ENCODE data around the gene GALR2.
"Not testable (repeated sequence)": the region's sequence is repeated elsewhere in the genome, so short reads cannot be mapped to it uniquely, and the experiment has no call there.

GALR2 gene, protein sequence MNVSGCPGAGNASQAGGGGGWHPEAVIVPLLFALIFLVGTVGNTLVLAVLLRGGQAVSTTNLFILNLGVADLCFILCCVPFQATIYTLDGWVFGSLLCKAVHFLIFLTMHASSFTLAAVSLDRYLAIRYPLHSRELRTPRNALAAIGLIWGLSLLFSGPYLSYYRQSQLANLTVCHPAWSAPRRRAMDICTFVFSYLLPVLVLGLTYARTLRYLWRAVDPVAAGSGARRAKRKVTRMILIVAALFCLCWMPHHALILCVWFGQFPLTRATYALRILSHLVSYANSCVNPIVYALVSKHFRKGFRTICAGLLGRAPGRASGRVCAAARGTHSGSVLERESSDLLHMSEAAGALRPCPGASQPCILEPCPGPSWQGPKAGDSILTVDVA

DNA sequence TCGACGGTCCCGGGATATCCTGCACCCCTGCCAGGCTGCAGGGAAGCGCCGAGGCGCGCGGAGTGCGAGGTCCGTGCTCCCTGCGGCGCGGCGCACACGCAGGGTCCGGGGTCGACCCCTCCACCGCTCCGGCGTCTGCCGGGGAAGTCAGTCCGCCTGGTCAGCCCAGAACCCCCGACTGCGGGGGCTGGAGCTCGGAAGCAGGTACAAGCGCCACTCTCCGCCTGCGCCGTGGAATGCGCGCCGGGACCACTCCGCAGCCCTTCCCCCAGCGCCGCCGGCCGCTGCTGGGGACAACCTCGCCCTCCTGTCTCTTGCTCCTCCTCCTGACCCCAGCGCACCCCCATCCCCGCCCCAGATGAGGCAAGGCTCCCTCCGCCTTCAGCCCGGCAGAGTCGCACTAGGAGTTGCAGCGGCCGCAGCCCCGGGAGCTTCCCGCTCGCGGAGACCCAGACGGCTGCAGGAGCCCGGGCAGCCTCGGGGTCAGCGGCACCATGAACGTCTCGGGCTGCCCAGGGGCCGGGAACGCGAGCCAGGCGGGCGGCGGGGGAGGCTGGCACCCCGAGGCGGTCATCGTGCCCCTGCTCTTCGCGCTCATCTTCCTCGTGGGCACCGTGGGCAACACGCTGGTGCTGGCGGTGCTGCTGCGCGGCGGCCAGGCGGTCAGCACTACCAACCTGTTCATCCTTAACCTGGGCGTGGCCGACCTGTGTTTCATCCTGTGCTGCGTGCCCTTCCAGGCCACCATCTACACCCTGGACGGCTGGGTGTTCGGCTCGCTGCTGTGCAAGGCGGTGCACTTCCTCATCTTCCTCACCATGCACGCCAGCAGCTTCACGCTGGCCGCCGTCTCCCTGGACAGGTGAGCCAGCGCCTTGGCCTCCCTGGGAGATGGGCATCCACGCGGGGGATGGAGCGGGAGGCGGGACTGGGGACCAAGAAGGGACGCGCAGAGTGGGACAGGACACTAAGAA, at the start of gene GALR2:
GALR2 (plus strand) TSS at position 392 of the 974 bp plus-strand sequence; CDS start at position 495, 103 bp downstream.
- DNase-seq, result no peak

DNA sequence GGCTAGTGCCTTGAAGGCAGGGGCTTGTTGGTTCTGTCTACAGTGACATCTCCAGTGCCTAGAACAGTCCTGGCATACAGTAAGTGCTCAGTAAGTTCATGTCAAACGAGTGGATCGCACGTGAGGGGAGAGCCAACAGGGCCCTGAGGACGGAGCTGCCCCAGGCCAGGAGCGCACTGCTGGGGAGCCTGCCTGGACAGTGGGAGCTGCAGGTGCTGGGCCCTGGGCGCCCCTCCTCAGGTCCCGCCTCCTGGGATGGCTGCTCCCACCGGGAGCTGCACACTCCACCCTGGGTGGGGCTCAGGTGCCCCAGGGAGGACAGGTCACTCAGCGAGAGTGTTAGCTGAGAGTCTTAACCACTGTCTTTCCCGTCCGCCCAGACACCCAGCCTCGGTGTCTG, 49.3 kb upstream of the GALR2 start:
- DNase-seq, result no peak

DNA sequence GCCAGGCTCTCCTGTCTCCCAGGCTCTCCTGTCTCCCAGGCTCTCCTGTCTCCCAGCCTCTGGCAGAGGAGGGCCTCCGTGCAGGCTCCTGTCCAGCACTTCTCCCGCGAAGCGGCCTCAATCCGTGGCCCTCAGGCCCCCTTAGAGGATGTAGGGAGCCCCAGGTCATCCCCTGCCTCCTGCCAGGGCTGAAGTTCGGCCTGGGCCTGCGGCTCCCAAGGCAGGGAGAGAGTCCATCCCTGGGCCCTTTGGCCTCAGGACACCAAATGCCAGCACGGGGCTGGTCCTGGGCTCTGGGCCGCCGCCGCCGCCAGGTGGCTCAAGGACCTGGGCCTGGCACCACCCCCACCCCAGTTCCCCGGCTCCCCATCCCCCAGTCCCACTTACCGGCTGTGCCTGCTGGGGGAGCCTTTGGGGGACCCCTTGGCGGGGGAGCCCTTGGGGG, 47.8 kb upstream of the GALR2 start:
- no peak for DNase-seq

DNA sequence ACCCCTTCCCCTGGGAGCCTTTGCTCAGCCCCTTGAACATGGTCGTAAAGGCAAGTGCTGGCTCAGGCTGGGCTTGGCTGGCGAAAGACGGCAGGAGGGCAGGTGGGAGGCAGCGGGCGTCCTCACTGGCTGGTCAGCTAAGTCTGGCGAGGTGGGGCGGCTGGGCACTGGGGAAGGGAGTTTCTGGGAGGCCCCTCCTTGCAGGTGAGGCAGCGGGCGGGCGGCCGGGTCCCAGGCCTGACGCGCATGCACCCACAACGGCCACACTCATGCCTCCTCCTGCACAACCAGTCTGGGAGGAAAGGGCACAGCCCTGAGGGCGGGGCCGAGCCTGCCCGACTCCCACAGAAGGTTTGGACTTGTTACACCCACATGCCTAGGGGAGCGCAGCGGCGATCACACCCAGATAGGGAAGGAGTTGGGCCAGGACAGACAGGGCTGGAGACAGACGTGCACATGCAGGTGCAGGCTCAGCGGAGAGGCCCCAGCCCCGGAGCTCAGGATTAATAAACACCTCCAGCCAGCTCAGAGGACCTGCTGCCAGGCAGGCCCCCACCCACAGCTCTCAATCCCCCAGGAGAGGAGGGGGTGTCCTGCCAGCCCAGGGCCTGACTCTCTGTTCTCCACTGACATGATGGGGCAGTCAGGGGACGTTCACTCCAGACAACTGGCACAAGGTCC, 47.3 kb upstream of the GALR2 start, which contains the start of gene EVPL:
EVPL (minus strand) TSS at position 148 of the 681 bp plus-strand sequence; CDS start at position 40, 108 bp downstream.
- DNase-seq, result no peak

DNA sequence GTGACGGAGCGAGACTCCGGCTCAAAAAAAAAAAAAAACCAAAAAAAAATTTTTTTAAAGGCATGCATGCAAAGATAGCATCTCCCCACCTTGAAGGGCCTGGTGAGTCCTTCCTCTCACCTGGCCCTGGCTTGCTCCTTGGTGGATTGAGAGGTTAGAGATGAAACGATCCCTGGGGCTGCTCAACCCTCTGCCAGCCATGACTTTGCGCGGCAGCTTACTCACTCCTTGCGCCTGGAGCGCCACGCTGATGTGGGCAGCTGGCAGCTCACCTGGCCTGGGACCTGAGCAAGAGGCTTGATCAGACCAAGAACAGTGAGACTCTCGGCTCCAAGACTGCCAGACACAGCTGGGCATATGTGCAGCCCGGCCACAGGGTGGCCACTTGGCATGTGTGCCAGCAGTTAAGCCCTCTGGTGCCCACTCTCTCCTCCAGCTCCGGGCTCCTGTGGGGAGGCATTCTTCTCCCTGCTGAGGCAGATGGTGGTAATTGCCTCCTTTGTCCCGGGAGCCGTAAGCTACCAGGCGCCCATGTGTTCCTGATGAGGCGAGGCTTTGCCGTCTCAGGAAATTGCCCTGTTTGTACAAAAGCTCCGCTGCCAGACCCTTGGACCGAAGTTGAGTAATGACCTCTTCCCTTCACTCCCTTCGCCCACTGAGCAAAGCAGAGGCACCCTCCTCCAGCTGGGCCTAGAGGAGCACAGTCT, 42.4 kb upstream of the GALR2 start:
- no peak for DNase-seq

DNA sequence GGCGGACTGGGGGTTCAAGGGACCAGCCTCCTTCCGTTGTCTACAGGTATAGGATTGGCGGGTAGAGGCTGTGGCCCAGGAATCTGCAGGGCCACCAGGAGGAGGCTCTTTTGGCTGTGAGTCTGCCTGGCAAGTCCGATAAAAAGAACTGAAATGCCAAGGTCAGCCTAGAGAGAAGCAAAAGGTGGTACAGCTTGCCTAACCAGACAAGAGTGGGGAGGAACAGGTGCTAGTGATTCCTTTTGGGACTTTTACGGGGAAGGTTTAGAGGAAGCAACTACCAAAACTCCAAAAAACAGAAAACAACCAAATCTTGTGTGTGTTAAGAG, 41.8 kb upstream of the GALR2 start:
- DNase-seq, result no peak

DNA sequence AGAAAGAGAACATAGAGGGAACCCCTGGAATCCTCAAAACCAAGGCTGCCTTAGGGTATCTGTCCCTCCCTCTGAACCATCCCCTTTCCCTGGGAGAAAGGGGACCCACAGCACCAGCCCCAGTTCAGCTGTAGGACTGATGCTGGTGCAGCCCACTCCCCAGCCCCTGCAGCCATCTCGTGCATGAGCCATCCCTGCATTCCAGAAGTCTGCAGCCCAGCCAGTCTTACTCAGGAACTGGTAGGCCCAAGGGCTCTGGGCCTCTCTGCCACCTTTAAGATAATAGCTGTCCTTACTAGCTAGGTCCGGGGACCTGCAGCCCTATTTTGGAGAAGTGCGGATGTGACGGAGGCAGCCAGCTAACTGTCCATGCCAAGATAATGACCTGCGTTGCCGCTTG, 41.4 kb upstream of the GALR2 start:
- no peak for DNase-seq

DNA sequence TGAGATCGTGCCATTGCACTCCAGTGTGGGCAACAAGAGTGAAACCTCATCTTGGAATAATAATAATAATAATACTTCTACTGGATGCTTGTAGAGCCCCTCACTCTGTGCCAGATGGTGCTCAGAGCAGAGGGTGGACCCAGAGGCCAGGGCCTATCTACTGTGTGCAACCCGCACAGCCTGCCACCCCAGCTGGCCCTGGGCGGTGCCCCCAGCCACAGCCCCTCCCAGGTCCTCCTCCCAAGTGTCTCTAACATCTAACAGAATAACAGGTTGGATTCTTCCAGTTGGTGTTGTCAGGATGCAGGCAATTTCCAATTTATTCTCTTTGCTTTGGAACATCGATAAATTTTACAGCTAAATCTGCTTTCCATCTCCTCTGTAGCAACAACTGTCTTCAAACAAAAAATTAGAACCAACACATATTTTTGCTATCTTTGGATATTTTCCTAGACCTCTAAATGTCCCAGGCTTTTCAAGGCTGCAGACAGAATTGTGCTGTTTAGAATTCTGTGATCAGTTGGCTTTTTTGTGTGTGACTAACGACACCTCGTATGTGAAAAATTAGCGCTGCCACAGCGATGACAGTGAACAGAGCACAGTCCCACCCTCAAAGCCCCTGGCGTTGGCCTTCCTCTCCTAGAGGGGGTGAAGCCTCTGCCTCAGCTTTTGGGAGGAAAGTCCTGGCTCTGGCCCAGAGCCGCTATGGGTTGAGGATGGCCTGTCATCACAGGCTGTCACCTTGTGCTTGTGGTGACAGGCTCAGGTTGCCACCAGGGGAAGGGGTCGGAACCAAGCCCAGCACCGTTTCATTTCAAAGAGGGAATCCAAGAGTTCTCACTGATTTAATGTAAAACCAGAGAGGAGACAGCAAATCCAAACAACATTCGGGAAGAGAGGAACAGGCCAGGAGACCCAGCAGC, 39.9 kb upstream of the GALR2 start:
- no peak for DNase-seq

DNA sequence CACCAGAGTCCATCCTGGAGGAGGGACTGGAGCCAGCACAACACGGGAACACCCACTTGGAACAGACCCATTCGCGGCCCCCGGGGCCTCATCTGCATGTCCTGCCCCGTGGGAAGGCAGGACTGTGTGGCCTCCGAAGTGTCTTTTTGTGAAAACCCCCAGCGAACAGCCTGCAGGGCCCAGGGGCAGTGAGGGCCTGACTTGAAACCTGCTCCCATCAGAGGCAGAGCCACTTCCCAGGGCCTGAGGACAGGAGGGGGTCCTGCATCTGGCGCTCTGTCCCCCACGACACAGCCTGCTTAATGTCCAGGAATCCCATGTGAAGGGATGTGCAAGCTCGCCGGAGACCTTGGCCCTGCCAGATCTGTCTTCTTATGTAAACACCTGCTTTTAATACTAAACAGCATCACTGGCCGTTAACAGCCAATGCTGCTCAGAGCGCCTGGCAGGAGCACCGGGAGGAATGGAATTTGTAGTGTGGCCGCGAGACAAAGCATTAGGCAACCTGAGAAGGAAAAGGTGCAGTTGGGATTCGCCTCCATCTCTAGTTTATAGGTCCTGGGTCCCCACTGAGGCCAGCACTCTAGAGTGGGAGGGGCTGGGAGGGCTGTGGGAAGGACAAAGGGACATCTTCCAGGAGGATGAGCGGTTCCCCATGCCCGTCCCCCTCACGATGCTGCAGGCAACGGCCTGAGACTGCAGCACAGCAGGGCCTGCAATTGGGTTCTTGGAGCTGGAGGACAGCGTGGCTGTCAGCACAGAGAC, 37.9 kb upstream of the GALR2 start:
- no peak for DNase-seq

DNA sequence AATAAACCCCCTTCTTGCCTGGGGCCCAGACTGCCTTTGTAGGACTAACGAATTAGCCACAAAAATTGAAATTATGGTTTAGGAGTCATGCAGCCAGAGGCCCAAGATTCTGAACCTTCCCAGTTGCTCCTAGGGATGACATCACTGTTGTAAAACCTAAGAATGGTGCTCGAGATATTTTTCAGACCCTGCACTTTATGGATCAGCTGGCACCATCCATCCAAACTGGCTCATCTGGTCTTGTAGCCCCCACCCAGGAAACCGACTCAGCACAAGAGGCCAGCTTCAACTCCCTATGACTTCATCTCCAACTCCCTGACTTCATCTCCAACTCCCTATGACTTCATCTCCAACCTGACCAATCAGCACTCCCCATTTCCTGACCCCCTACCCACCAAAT, 36.5 kb upstream of the GALR2 start:
- DNase-seq, result no peak

DNA sequence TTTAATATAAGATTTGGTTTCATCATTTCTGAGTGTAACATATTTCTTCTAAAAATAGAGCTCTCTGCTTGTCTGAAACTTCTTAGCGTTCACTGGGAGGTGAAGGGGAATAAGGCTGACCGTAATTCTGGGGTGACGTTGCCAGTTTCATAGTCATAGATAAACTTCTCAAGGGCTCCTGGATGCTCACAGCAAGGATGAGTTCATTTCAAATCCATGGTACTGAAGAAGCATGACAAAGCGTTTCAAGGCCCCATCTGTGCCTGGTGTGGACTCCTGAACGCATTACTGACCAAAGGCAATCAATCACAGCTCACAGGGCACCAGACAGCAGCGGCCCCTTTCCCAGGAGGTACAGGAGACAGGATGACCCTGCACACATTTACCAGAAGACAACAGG, 35.5 kb upstream of the GALR2 start:
- DNase-seq, result no peak

DNA sequence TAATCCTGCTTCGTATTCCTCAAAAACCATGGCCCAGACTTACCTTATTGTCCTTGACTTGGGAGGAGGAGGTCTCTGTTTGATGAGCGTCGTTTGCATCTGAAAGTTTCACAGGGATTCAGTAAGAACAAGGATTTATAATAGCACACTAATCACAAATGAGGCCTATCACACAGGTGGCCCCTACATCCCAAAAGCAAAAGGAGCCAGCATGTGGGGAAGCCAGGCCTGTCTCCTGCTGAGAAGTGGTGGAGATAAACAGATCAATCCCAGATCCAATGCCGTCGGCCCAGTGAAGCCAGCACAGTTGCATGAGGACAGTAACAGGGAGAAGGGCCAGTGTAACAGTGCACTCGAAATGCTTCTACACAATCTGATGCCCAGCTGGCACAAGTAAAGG, 34.2 kb upstream of the GALR2 start:
- no peak for DNase-seq

DNA sequence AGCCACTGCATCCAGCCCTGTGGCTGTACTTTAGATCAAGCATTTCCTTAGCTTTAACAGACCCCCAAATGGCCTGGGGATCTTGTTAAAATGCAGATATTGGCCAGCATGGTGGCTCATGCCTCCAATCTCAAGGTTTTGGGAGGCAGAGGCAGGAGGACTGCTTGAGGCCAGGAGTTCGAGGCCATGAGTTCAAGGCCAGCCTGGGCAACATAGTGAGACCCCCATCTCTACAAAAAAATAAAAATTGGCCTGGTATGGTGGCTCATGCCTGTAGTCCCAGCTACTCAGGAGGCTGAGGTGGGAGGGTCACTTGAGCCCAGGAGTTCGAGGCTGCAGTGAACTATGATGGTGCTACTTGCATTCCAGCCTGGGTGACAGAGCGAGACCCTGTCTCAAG, 31.7 kb upstream of the GALR2 start:
- not testable (repeated sequence) for DNase-seq

DNA sequence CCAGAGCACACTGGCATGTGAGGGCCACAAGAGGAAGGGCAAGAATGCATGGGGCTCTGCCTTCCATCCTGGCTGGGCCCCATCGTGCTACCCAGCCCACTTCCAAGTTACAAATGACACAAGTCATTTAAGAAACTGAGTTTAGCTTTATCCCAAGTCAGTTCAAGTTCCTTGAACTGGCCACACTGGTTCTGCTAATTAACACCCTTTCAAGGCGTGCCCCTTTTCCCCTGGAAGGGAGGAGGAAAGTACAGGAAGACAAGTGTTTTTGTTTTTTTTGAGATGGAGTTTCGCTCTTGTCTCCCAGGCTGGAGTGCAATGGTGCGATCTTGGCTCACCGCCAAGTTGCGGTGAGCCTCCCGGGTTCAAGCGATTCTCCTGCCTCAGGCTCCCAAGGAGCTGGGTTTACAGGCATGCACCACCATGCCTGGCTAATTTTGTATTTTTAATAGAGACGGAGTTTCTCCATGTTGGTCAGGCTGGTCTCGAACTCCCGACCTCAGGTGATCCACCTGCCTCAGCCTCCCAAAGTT, 30.0 kb upstream of the GALR2 start:
- not testable (repeated sequence) for DNase-seq

DNA sequence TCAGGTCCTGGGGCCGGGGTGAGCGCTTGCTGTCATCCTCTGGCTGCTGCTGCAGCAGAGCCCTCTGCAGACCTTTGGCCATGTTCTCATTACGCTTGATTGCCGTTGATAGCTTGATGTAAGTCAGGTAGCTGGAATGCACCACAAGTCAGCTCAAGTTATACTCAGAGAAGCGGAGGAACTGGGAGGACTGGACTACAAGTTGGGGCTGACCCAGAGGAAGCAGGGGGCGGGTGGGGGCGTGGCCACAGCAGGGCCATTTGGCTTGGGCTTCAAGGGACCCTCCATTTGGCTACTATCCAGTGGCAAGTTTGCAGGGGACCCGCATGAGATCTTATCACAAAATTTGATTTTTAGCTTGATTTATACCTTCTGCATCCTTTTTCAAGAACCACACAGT, 28.5 kb upstream of the GALR2 start:
- DNase-seq, result no peak

DNA sequence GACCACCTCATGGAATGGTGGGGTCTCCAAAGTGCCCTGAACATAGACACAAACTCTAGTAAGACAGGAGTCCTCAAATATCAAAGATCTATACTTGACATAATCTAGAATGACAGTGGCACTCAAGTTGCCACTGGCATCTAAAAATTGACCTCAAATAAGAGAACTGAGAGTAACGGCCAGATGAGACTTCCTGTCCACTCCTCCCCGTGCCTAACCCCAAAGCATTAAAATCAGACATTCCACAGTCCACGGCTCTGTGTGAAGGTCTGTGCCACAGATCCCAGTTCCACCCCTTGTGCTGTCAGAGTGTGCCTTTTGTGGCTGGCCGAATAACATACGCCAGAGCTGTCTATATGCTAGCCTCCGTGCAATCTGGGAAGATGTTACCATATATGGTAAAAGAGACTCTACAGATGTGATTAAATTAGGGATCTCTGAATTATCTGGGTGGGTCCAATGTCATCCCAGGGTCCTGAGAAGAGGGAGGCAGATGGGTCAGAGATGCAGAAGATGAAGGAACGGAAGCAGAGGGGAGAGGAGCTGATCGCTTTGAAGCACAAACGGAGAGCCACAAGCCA, 26.5 kb upstream of the GALR2 start:
- no peak for DNase-seq

DNA sequence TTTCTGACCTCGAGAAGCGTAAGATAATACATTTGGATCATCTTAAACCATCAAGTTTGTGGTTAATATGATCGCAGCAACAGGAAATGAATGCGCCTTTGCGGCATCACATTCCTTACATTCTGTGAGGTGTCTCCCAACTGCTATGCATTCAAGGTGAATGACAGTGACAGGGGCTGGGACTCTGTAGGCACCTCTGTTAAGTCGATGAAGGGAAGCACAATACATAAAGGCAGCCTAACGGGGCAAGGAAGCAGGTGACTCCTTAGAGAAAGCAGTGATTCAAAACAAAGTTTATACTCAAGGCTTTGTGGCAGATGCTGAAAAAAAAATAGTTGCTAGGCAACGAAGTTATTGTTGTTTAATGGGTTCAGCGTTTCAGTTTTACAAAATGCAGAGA, 25.9 kb upstream of the GALR2 start:
- DNase-seq, result no peak

DNA sequence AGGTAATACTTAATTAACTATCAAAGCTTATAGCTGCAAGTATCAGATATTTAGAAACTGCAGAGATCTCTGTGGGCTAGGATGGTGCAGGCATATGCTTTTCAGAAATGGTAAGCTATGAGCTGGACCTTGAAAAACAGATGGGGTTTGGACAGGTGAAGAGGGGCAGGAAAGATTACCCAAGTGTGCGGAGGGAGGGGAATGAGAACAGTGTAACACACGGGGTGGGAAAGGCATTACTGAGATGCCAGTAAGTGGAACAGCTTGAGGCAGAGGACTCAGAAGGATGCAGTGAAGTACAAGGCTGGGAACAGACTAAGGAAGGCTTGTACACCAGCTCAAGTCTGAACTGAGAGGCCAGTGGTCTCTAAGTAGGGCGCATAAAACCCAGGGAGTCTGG, 25.3 kb upstream of the GALR2 start:
- no peak for DNase-seq

DNA sequence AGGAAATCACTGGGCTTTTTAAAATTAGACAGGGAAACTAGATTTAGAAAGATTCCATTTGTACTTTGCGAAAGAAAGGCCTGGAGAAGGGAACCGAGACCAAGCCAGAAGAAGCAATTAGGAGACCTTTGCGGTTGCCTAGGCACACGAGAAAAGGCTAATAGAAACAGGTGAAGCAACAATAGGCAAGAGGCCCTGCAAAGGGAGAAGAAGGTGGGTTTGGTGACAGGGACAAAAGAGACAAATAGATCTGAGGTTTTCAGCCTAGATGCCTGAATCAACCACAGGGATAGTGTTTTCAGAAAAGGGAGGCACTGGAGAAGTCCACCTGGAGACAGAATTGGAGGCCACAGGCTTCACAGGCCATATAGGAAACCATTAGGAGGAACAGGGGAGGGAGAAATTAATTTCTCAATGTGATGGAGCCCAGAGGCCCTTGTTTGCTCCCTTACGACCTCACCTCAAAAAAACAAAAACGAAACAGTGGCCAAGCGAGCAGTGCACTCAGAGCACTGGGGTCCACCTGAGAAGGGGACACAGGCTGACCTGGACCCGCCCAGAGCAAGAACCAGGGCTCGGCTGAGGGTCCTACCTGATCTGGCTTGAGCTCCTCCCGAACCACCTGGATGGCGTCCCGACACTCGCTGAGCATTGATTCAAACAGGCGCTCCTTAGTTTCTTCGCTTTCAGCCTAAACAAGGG, 24.6 kb upstream of the GALR2 start:
- DNase-seq, result no peak
